Gastrocnemius medialis (tissue), 4 donors: ENCODE measurements around the gene SNPH. TPM values are rescaled to one million over a fixed set of nuclear protein-coding genes. Genes with fewer than 3 reads are reported as not detected.
A peak's percentile ranks its signal among the peaks of the same experiment; 100 is the strongest.

Experiments used
- ATAC-seq, 2 donors: fragments of 150-250 bp; one replicate each; pipeline ENCODE4 v1.9.1; 2016
- DNase-seq, 2 donors: peaks; one replicate each; pipeline ENCODE4 v3.0.0-alpha.2; 2019
- H3K27ac ChIP-seq, 4 donors: fragments of 200-600 bp; sonication (generic); 1 replicate in 1 of 4; 2 replicates in 3 of 4; pipeline ENCODE4 v1.5.1; 2016 to 2018; ENCODE audit warnings: mild to moderate bottlenecking in 2 of 4, moderate library complexity in 1 of 4
- H3K27me3 ChIP-seq, 3 donors: fragments of 200-600 bp; sonication (generic) in 2 of 3; 1 replicate in 1 of 3; 2 replicates in 2 of 3; pipeline versions ENCODE4 v1.5.1 to v1.6.0; 2016 to 2019; ENCODE audit warnings: mild to moderate bottlenecking in 1 of 3, moderate library complexity in 1 of 3
- H3K36me3 ChIP-seq, 2 donors: fragments of 200-600 bp; sonication (generic) in 1 of 2; one replicate each; pipeline ENCODE4 v1.5.1; 2017 to 2018
- H3K4me1 ChIP-seq, 2 donors: fragments of 200-600 bp; sonication (generic) in 1 of 2; one replicate each; pipeline ENCODE4 v1.5.1; 2016 to 2017; ENCODE audit warnings: mild to moderate bottlenecking in 2 of 2
- H3K4me3 ChIP-seq, 4 donors: fragments of 200-600 bp; sonication (generic) in 3 of 4; 1 replicate in 1 of 4; 2 replicates in 3 of 4; pipeline ENCODE4 v1.5.1; 2016 to 2019; ENCODE audit warnings: mild to moderate bottlenecking in 2 of 4
- H3K9me3 ChIP-seq, 3 donors: fragments of 200-600 bp; sonication (generic) in 2 of 3; 1 replicate in 1 of 3; 2 replicates in 2 of 3; pipeline ENCODE4 v1.5.1; 2016 to 2019
- POLR2A ChIP-seq, 2 donors: fragments of 450-650 bp; IDR thresholded peaks; one replicate each; pipeline ENCODE4 v1.6.1; 2017; ENCODE audit warnings: antibody characterized with exemption in 2 of 2, mild to moderate bottlenecking in 2 of 2, moderate library complexity in 2 of 2
- in situ Hi-C, 4 donors: fragments of 200-750 bp; cut with MboI; loops; one replicate each; pipeline versions ENCODE4 v1.15.0 to v1.8.0; 2017; ENCODE audit warnings: low sequenced_read_pairs in 4 of 4
- intact Hi-C: fragments of 100-400 bp; cut with DNase I; formaldehyde crosslinking; loops from one replicate; pipeline ENCODE4 v1.15.1; 2023; ENCODE audit warnings: low total_unique reads
- total RNA-seq, 4 donors: library from RNA; depleted of rRNA; stranded (reverse); fragments of >200 nt; gene quantifications; one replicate each; pipeline versions ENCODE4 v1.1.0 to v1.2.3, GENCODE V29; 2016
- TF ChIP-seq, protein P1 (sequence below), 5 experiments: fragments of 450-650 bp in 3 of 5; fragments of 200-600 bp in 2 of 5; sonication (generic) in 2 of 5; IDR thresholded peaks in 4 of 5; conservative IDR thresholded peaks in 1 of 5; 1 replicate in 4 of 5; 2 replicates in 1 of 5; pipeline ENCODE4 v1.5.1; 2016 to 2019; ENCODE audit warnings: antibody characterized with exemption in 5 of 5, mild to moderate bottlenecking in 3 of 5, moderate library complexity in 3 of 5

SNPH gene
- total RNA-seq, 4 donors from 2014 or later, result 3.1 to 27.4 (median 15.9) TPM

DNA sequence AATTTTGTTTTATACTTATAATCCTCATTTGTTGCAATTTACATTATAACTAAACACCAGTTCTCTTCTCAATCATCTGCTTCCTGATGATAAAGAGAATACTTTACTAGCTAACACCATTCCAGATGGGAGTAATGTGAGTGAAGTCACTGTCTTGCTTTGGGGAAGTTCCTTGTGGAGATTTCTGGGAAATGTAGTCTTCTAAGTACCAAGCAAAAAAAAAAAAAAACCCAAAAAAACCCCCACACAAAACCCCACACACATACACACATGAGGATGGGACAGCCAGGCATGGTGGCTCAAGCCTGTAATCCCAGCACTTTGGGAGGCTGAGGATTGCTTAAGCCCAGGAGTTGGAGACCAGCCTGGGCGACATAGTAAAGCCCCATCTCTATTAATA is 2.2 kb upstream of the SNPH start:
- in situ Hi-C loops, result no loop called here
- Histone ChIP-seq H3K4me1 (peaks cover 3 to 10% of the 10 kb centered on the region in 2 donors), H3K36me3 (no peaks in the 10 kb centered on the region), H3K27me3 (peaks cover 0 to 6% (median 0%) of the 10 kb centered on the region in 3 donors), H3K4me3 (no peak overlapping the region), H3K9me3 (no peaks in the 10 kb centered on the region), H3K27ac (no peak overlapping the region)
- no peak for TF ChIP-seq POLR2A (IDR thresholded peaks at IDR 0.05)
- TF ChIP-seq, protein P1, sequence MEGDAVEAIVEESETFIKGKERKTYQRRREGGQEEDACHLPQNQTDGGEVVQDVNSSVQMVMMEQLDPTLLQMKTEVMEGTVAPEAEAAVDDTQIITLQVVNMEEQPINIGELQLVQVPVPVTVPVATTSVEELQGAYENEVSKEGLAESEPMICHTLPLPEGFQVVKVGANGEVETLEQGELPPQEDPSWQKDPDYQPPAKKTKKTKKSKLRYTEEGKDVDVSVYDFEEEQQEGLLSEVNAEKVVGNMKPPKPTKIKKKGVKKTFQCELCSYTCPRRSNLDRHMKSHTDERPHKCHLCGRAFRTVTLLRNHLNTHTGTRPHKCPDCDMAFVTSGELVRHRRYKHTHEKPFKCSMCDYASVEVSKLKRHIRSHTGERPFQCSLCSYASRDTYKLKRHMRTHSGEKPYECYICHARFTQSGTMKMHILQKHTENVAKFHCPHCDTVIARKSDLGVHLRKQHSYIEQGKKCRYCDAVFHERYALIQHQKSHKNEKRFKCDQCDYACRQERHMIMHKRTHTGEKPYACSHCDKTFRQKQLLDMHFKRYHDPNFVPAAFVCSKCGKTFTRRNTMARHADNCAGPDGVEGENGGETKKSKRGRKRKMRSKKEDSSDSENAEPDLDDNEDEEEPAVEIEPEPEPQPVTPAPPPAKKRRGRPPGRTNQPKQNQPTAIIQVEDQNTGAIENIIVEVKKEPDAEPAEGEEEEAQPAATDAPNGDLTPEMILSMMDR (IDR thresholded peaks at IDR 0.05 in 4 of 5, conservative IDR thresholded peaks at IDR 0.05 in 1 of 5), result no peak
- no peak for DNase-seq
- ATAC-seq, result no peak
- intact Hi-C loops, result no loop called here

DNA sequence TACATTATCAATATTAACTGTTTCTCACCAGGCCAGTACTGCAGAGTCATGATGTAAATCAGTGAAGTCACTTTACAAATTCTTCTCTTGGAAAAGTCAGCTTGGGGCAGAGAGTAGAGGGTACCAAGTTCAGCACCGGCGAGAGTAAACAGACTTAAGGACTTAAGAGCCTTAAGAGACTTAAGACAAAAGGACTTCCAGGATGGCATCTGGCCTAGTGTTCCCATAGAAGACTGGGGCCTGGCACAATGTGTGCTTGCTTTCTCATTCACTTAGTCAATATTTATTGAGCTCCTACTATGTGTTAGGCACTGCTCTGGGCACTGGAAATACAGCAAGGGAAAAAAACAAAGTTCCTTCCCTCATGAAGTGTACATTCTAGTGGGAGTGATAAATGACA is 1.4 kb upstream of the SNPH start:
- Histone ChIP-seq H3K9me3 (no peaks in the 10 kb centered on the region), H3K27ac (no peak overlapping the region), H3K4me1 (peaks cover 3 to 10% of the 10 kb centered on the region in 2 donors), H3K27me3 (peaks cover 0 to 6% (median 0%) of the 10 kb centered on the region in 3 donors), H3K36me3 (no peaks in the 10 kb centered on the region), H3K4me3 (no peak overlapping the region)
- intact Hi-C loops (no loop called here), in situ Hi-C loops (no loop called here)
- DNase-seq, result no peak
- TF ChIP-seq, protein P1 (IDR thresholded peaks at IDR 0.05 in 4 of 5, conservative IDR thresholded peaks at IDR 0.05 in 1 of 5), result no peak
- TF ChIP-seq POLR2A (IDR thresholded peaks at IDR 0.05), result no peak
- no peak for ATAC-seq

DNA sequence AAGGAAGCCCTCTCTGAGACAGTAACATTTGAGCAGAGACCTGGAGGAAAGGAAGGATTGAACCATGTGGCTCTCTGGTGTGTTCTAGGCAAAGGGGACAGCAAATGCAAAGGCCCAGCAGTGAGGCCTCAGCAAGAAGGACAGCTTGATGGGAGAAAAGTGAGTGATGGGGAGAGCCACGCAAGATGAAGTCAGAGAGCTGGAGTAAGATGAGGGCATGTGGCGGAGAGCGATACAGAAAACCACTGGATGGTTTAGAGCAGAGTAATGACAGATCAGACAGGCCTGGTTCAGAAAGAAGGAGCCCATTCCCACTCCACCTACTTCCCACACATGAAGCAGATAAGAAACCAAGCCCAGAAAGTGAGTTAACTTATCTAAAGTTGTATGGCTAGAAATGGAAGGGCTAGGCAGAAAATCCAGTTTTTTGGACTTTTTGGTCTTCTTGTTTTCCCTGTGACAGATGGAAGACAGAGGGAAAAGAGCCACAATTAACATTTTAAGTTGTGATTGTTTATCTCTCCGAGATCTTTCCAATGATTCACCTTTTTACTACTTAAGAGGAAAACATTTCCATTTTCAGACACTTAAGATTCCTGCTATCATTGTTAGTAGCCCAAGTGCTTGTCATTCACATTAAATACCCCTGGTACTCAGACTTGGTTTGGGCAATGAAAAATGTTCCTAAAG is 723 bp upstream of the SNPH start:
- ATAC-seq, result no peak
- H3K4me1 ChIP-seq, result peaks cover 3 to 10% of the 10 kb centered on the region in 2 donors
- peak overlapping the region in 3 of 4 donors; percentile 53 to 72 (median 72) for H3K27ac ChIP-seq
- H3K9me3 ChIP-seq, result no peaks in the 10 kb centered on the region
- in situ Hi-C loops, result no loop called here
- H3K36me3 ChIP-seq, result no peaks in the 10 kb centered on the region
- TF ChIP-seq POLR2A (IDR thresholded peaks at IDR 0.05), result no peak
- TF ChIP-seq, protein P1 (IDR thresholded peaks at IDR 0.05 in 4 of 5, conservative IDR thresholded peaks at IDR 0.05 in 1 of 5), result no peak
- peaks cover 0 to 6% (median 0%) of the 10 kb centered on the region in 3 donors for H3K27me3 ChIP-seq
- DNase-seq, result no peak
- intact Hi-C loops, result no loop called here
- H3K4me3 ChIP-seq, result peak overlapping the region; percentile 68 to 88 (median 84)

- DNase-seq (no peak), ATAC-seq (no peak)
- H3K4me3 ChIP-seq, result peak overlapping the region; percentile 68 to 88 (median 84)
- TF ChIP-seq POLR2A (IDR thresholded peaks at IDR 0.05), result peak in 1 of 2 donors; percentile 36
- TF ChIP-seq, protein P1 (IDR thresholded peaks at IDR 0.05 in 4 of 5, conservative IDR thresholded peaks at IDR 0.05 in 1 of 5), result no peak
- peaks cover 3 to 10% of the 10 kb centered on the region in 2 donors for H3K4me1 ChIP-seq
- H3K27ac ChIP-seq, result peak overlapping the region; percentile 13 to 72 (median 62)
- intact Hi-C loops (no loop called here), in situ Hi-C loops (no loop called here)
- no peaks in the 10 kb centered on the region for H3K9me3 ChIP-seq
- peaks cover 0 to 3% (median 0%) of the 10 kb centered on the region in 3 donors for H3K27me3 ChIP-seq
- H3K36me3 ChIP-seq, result no peaks in the 10 kb centered on the region
These were observed 253 bp upstream of the SNPH start for GRCh38 chr20:1265916-1266166.

GRCh38 chr20:1267161-1267560 is 1.1 kb downstream of the SNPH start:
- ATAC-seq, result no peak

More at GRCh38 chr20:1267161-1267560, 1.1 kb downstream of the SNPH start:
- Histone ChIP-seq H3K27ac (peak overlapping the region in 1 of 4 donors; percentile 72), H3K9me3 (no peaks in the 10 kb centered on the region), H3K4me1 (peaks cover 3 to 10% of the 10 kb centered on the region in 2 donors), H3K4me3 (peak overlapping the region in 2 of 4 donors; percentile 82 to 87), H3K27me3 (no peaks in the 10 kb centered on the region), H3K36me3 (no peaks in the 10 kb centered on the region)
- in situ Hi-C loops, result no loop called here
- no peak for TF ChIP-seq POLR2A (IDR thresholded peaks at IDR 0.05)
- TF ChIP-seq, protein P1 (IDR thresholded peaks at IDR 0.05 in 4 of 5, conservative IDR thresholded peaks at IDR 0.05 in 1 of 5), result no peak
- intact Hi-C loops, result no loop called here
- DNase-seq, result no peak
